HEK293 (cell line): Measurements from ENCODE around the gene PTPRA.

ENCODE experiments used
- CTCF ChIA-PET: fragments of 350-600 bp; formaldehyde crosslinking; extraction: SDS; loops from one replicate; lab custom pipeline; 2021; ENCODE audit warnings: antibody characterized with exemption; lab: Yijun Ruan, JAX
- POLR2A ChIA-PET: fragments of 300-600 bp; formaldehyde crosslinking; extraction: SDS; loops from one replicate; lab custom pipeline; 2020; ENCODE audit warnings: antibody characterized with exemption, inconsistent platforms; lab: Yijun Ruan, JAX
- H3K27ac ChIP-seq: fragments of 200-500 bp; sonication (Bioruptor generic); 2 replicates; pipeline ENCODE4 v1.5.1; 2014; ENCODE audit warnings: low read depth, low read length, control low read depth, inconsistent platforms; ENCODE audit errors: extremely low read depth
- H3K36me3 ChIP-seq, 2 experiments: fragments of 200-500 bp in 1 of 2; sonication (Bioruptor generic) in 1 of 2; 1 replicate in 1 of 2; 2 replicates in 1 of 2; pipeline ENCODE4 v1.5.1; 2014 to 2017; ENCODE audit warnings: inconsistent platforms in 2 of 2, low read length in 2 of 2; ENCODE audit not compliant: control insufficient read depth in 2 of 2, insufficient read depth in 1 of 2
- H3K4me1 ChIP-seq: fragments of 200-500 bp; sonication (Bioruptor generic); 2 replicates; pipeline ENCODE4 v1.5.1; 2014; ENCODE audit warnings: mild to moderate bottlenecking, low read length, inconsistent platforms; ENCODE audit not compliant: control insufficient read depth, insufficient read depth
- H3K4me3 ChIP-seq: 2 replicates; pipeline ENCODE4 v1.5.1; 2011; ENCODE audit warnings: low read depth, mild to moderate bottlenecking, control low read depth, low read length, moderate library complexity
- H3K9me3 ChIP-seq: fragments of 200-500 bp; sonication (Bioruptor generic); 2 replicates; pipeline ENCODE4 v1.5.1; 2014; ENCODE audit warnings: low read depth, low read length, inconsistent platforms; ENCODE audit not compliant: control insufficient read depth, insufficient read depth
- HOXA7 ChIP-seq: sonication (generic); formaldehyde crosslinking; IDR thresholded peaks from 2 replicates; pipeline ENCODE4 v1.8.1; 2022; ENCODE audit warnings: missing genetic modification reagents, borderline replicate concordance
- MZF1 ChIP-seq: fragments of 450-650 bp; formaldehyde crosslinking; IDR thresholded peaks from 2 replicates; pipeline ENCODE4 v1.5.1; 2017; ENCODE audit warnings: missing biosample characterization, missing genetic modification characterization, borderline replicate concordance
- OVOL3 ChIP-seq: fragments of 450-650 bp; formaldehyde crosslinking; IDR thresholded peaks from 2 replicates; pipeline ENCODE4 v1.5.1; 2016; ENCODE audit warnings: missing biosample characterization, missing genetic modification characterization
- PRDM2 ChIP-seq: fragments of 450-650 bp; formaldehyde crosslinking; IDR thresholded peaks from 2 replicates; pipeline ENCODE4 v1.5.1; 2016; ENCODE audit warnings: missing biosample characterization, missing genetic modification characterization, borderline replicate concordance
- ZBTB11 ChIP-seq: fragments of 450-650 bp; formaldehyde crosslinking; conservative IDR thresholded peaks from 2 replicates; pipeline ENCODE4 v1.5.1; 2016; ENCODE audit warnings: low read depth, missing biosample characterization, missing genetic modification characterization
- ZBTB21 ChIP-seq: fragments of 450-650 bp; formaldehyde crosslinking; IDR thresholded peaks from 2 replicates; pipeline ENCODE4 v1.5.1; 2017; ENCODE audit warnings: missing biosample characterization, missing genetic modification characterization
- ZNF140 ChIP-seq: fragments of 450-650 bp; formaldehyde crosslinking; IDR thresholded peaks from 2 replicates; pipeline ENCODE4 v1.5.1; 2016; ENCODE audit warnings: missing biosample characterization, missing genetic modification characterization
- ZNF266 ChIP-seq: fragments of 450-650 bp; formaldehyde crosslinking; IDR thresholded peaks from 2 replicates; pipeline ENCODE4 v1.5.1; 2016; ENCODE audit warnings: missing biosample characterization, missing genetic modification characterization, low read depth
- ZNF394 ChIP-seq: fragments of 450-650 bp; formaldehyde crosslinking; IDR thresholded peaks from 2 replicates; pipeline ENCODE4 v1.5.1; 2016; ENCODE audit warnings: missing biosample characterization, missing genetic modification characterization, mild to moderate bottlenecking, moderate library complexity, borderline replicate concordance
- ZNF426 ChIP-seq: fragments of 450-650 bp; formaldehyde crosslinking; IDR thresholded peaks from 2 replicates; pipeline ENCODE4 v1.5.1; 2017; ENCODE audit warnings: missing biosample characterization, missing genetic modification characterization, mild to moderate bottlenecking, inconsistent platforms, moderate library complexity
- ZNF433 ChIP-seq: fragments of 450-650 bp; formaldehyde crosslinking; IDR thresholded peaks from 2 replicates; pipeline ENCODE4 v1.5.1; 2016; ENCODE audit warnings: missing biosample characterization, missing genetic modification characterization, low read depth
- ZNF518A ChIP-seq: fragments of 450-650 bp; formaldehyde crosslinking; conservative IDR thresholded peaks from 2 replicates; pipeline ENCODE4 v1.5.1; 2016; ENCODE audit warnings: low read depth, missing biosample characterization, missing genetic modification characterization
- ZNF530 ChIP-seq: fragments of 450-650 bp; formaldehyde crosslinking; IDR thresholded peaks from 2 replicates; pipeline ENCODE4 v1.5.1; 2016; ENCODE audit warnings: low read depth, missing biosample characterization, missing genetic modification characterization
- ZNF623 ChIP-seq: fragments of 450-650 bp; formaldehyde crosslinking; IDR thresholded peaks from 2 replicates; pipeline ENCODE4 v1.5.1; 2016; ENCODE audit warnings: missing biosample characterization, missing genetic modification characterization
- ZNF654 ChIP-seq: fragments of 450-650 bp; formaldehyde crosslinking; IDR thresholded peaks from 2 replicates; pipeline ENCODE4 v1.5.1; 2016; ENCODE audit warnings: low read depth, missing biosample characterization, missing genetic modification characterization
- ZNF664 ChIP-seq: fragments of 450-650 bp; formaldehyde crosslinking; IDR thresholded peaks from 2 replicates; pipeline ENCODE4 v1.5.1; 2016; ENCODE audit warnings: missing biosample characterization, missing genetic modification characterization
- ZNF837 ChIP-seq: fragments of 450-650 bp; formaldehyde crosslinking; IDR thresholded peaks from 2 replicates; pipeline ENCODE4 v1.5.1; 2016; ENCODE audit warnings: missing biosample characterization, missing genetic modification characterization
- ZSCAN16 ChIP-seq: fragments of 450-650 bp; formaldehyde crosslinking; IDR thresholded peaks from 2 replicates; pipeline ENCODE4 v1.5.1; 2016; ENCODE audit warnings: missing biosample characterization, missing genetic modification characterization
- ZSCAN23 ChIP-seq: fragments of 450-650 bp; formaldehyde crosslinking; IDR thresholded peaks from 2 replicates; pipeline ENCODE4 v1.5.1; 2016; ENCODE audit warnings: missing biosample characterization, missing genetic modification characterization
- ZXDB ChIP-seq: fragments of 450-650 bp; formaldehyde crosslinking; IDR thresholded peaks from 2 replicates; pipeline ENCODE4 v1.5.1; 2016; ENCODE audit warnings: missing biosample characterization, missing genetic modification characterization

Gene PTPRA

GRCh38 chr20:2956480-2956879, 83.2 kb downstream of the PTPRA start:
- ChIA-PET POLR2A (no interaction called here), CTCF (no interaction called here)
- Histone ChIP-seq H3K27ac (no peak overlapping the region), H3K4me1 (0 out of 2 replicates have a peak, but pooled peaks cover 2% of the 10 kb centered on the region), H3K36me3 (peaks cover 11 to 18% of the 10 kb centered on the region in 2 experiments), H3K9me3 (no peaks in the 10 kb centered on the region), H3K4me3 (no peak overlapping the region)
- TF ChIP-seq ZSCAN23 (tag by site-specific recombination), result no peak
- 0 out of 2 replicates have a peak, but pooled peaks have one; percentile 17 for TF ChIP-seq ZNF140 (tag by site-specific recombination)
- TF ChIP-seq ZSCAN16 (tag by site-specific recombination), result no peak
- no peak for TF ChIP-seq ZNF837
- TF ChIP-seq ZNF530, result no peak
- no peak for TF ChIP-seq PRDM2 (tag by site-specific recombination)
- TF ChIP-seq ZNF518A, result peak; percentile 51; the same call in 1 of the 2 replicates
- peak; percentile 9; the same call in 1 of the 2 replicates for TF ChIP-seq ZNF654 (tag by site-specific recombination)
- no peak for TF ChIP-seq OVOL3 (tag by site-specific recombination)
- TF ChIP-seq ZNF426 (tag by site-specific recombination), result peak; percentile 50
- no peak for TF ChIP-seq HOXA7
- TF ChIP-seq ZBTB11 (tag by site-specific recombination), result 0 out of 2 replicates have a peak, but pooled peaks have one; percentile 22
- TF ChIP-seq MZF1 (tag by site-specific recombination), result no peak
- TF ChIP-seq ZXDB (tag by site-specific recombination), result 0 out of 2 replicates have a peak, but pooled peaks have one; percentile 18
- no peak for TF ChIP-seq ZBTB21 (tag by site-specific recombination)
- TF ChIP-seq ZNF664 (tag by site-specific recombination), result no peak
- 0 out of 2 replicates have a peak, but pooled peaks have one; percentile 17 for TF ChIP-seq ZNF433 (tag by site-specific recombination)
- TF ChIP-seq ZNF394 (tag by site-specific recombination), result peak; percentile 70; the same call in 1 of the 2 replicates
- TF ChIP-seq ZNF266 (tag by site-specific recombination), result 0 out of 2 replicates have a peak, but pooled peaks have one; percentile 21
- TF ChIP-seq ZNF623 (tag by site-specific recombination), result peak; percentile 47; the same call in 1 of the 2 replicates
